HG03565 (cell line): ENCODE data around the gene MYRIP.

Experiments
- ATAC-seq: cut with Tn5 transposase; IDR thresholded peaks from one replicate; pipeline ENCODE4 v1.9.1; 2021; ENCODE audit warnings: mild to moderate bottlenecking, moderate library complexity; ENCODE audit not compliant: unreplicated experiment

MYRIP gene

DNA sequence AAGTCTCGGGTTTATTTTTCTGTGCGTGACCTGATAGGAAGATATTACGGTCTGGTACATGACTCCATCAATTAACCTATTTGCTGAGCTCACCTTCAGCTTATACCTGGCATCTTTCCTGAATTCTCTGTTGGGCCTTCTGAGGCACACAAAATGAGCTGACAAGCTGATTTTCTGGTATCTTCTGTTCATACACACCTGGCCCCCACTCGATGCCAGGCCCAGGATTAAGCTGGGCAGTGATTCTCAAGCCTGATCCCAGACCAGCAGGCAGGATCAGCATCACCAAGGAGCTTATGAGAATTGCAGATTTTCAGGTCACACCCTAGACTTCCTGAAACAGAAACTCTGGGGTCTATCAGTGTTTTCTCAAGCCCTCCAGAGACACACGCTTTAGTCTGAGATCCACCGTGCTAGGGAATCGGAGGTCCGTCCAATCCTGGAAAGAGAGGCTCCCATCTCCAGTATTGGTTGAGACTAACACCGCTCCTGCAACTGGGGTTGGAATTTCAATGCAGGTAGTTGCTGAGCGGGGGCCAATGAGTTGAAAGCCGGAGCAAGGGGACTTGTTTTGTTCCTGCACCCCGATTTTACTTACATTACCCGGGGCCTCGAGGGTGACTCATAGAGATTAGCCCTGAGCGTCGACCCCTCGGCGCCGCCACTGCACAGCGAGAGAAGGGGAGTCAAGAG, 499.5 kb downstream of the MYRIP start:
- no peak for ATAC-seq

DNA sequence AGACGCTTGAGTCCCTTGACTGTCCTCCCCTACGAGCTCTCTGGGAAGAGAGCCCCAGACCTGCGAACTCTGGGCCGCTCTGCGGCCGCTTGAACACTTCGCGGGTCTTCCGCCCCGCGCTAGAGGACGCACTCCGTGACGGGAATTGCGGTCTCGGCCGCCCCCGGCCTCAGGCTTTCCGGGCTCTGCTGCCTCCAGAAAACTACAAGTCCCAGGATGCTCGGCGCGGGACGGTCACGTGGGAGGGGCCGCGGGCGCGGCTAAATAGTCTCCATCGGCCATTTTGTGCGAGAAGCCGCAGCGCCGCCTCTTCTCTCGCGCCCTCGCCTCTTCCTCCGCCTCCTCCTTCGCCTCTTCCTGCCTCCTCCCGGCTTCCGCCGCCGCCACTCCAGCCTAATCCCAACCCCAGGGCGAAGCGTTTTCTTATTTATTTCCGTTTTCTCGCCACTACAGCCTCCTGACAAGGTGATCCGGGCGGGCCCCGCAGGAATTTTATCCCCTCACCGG, 500.1 kb downstream of the MYRIP start, which contains the start of gene EIF1B:
Gene EIF1B (plus strand): TSS at position 290 of the 507 bp plus-strand sequence. CDS start 235 bp downstream, outside the sequence.
- ATAC-seq: peak; percentile 96
